ENCODE results near the gene PIGU. TPM values are rescaled to one million over a fixed set of nuclear protein-coding genes. Genes with fewer than 3 reads are reported as not detected.
"Not testable (repeated sequence)": the region's sequence is repeated elsewhere in the genome, so short reads cannot be mapped to it uniquely, and the experiment has no call there.

PIGU gene
- polyA plus RNA-seq, 1 of the 3 experiments (the other 2 are of a cell fraction), result 40.3 TPM

DNA sequence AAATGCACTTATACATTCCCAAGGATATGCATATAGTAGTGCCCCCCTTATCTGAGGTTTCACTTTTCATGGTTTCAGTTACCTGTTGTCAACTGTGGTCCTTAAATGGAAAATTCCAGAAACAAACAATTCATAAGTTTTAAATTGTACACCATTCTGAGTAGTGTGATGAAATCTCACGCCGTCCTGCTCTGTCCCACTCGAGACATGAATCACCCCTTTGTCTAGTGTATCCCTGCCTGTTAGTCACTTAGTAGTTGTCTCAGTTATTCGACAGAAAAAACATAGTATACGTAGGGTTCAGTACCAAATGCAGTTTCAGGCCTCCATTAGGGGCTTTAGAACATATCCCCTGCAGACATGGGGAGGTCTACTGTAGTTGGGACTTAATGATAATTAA lies 61.4 kb downstream of the PIGU start (continued):
- TF ChIP-seq MEF2A (IDR thresholded peaks at IDR 0.05; ENCODE audit: borderline replicate concordance, low read depth) (no peak), RAD21 (IDR thresholded peaks at IDR 0.05; ENCODE audit: low read length) (no peak), GATA2 (CRISPR knock-in tag; IDR thresholded peaks at IDR 0.05) (no peak), TEAD4 (IDR thresholded peaks at IDR 0.05; ENCODE audit: borderline replicate concordance, insufficient read depth) (no peak), MXI1 (IDR thresholded peaks at IDR 0.05; ENCODE audit: low read depth, low read length) (no peak), ELF1 (IDR thresholded peaks at IDR 0.05) (no peak)
- TF ChIP-seq, protein P1, sequence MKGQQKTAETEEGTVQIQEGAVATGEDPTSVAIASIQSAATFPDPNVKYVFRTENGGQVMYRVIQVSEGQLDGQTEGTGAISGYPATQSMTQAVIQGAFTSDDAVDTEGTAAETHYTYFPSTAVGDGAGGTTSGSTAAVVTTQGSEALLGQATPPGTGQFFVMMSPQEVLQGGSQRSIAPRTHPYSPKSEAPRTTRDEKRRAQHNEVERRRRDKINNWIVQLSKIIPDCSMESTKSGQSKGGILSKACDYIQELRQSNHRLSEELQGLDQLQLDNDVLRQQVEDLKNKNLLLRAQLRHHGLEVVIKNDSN (IDR thresholded peaks at IDR 0.05; ENCODE audit: borderline replicate concordance, low read depth), result no peak
- TF ChIP-seq, protein P2, sequence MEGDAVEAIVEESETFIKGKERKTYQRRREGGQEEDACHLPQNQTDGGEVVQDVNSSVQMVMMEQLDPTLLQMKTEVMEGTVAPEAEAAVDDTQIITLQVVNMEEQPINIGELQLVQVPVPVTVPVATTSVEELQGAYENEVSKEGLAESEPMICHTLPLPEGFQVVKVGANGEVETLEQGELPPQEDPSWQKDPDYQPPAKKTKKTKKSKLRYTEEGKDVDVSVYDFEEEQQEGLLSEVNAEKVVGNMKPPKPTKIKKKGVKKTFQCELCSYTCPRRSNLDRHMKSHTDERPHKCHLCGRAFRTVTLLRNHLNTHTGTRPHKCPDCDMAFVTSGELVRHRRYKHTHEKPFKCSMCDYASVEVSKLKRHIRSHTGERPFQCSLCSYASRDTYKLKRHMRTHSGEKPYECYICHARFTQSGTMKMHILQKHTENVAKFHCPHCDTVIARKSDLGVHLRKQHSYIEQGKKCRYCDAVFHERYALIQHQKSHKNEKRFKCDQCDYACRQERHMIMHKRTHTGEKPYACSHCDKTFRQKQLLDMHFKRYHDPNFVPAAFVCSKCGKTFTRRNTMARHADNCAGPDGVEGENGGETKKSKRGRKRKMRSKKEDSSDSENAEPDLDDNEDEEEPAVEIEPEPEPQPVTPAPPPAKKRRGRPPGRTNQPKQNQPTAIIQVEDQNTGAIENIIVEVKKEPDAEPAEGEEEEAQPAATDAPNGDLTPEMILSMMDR (IDR thresholded peaks at IDR 0.05), result no peak

DNA sequence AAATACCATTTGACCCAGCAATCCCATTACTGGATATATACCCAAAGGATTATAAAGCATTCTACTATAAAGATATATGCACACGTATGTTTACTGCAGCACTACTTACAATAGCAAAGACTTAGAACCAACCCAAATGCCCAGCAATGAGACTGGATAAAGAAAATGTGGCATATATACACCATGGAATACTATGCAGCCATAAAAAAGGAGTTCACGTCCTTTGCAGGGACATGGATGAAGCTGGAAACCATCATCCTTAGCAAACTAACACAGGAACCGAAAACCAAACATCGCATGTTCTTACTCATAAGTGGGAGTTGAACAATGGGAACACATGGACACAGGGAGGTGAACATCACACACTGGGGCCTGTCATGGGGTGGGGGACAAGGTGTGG lies 64.9 kb downstream of the PIGU start:
- H3K4me2 ChIP-seq; H3F3A ChIP-seq (replicated peaks; ENCODE audit: insufficient read depth); POLR2A ChIA-PET; H3K4me1 ChIP-seq (ENCODE audit: control insufficient read depth in 1 of 2, insufficient read depth in 2 of 2, low read depth in 1 of 2, low read length in 1 of 2); CTCF ChIA-PET; DNase-seq; H4K20me1 ChIP-seq (ENCODE audit: insufficient read depth); H3K27me3 ChIP-seq (ENCODE audit: insufficient read depth); H2AFZ ChIP-seq (ENCODE audit: low read depth); H3K9me2 ChIP-seq; H3K79me2 ChIP-seq (ENCODE audit: insufficient read depth); H3K9me3 ChIP-seq; H3K27ac ChIP-seq (ENCODE audit: low read depth in 2 of 2, low read length in 1 of 2); H3K4me3 ChIP-seq (ENCODE audit: low read depth in 2 of 2, low read length in 1 of 2); H3K9ac ChIP-seq: not testable (repeated sequence)
- peaks cover 5 to 11% of the 10 kb centered on the region in 2 experiments for H3K36me3 ChIP-seq (replicated peaks in 1 of 2; ENCODE audit: control insufficient read depth in 1 of 2, insufficient read depth in 2 of 2, low read length in 1 of 2)
- 98% methylated on average over 4 of the region's 4 CpGs for WGBS (ENCODE audit: low lambda C conversion rate)

DNA sequence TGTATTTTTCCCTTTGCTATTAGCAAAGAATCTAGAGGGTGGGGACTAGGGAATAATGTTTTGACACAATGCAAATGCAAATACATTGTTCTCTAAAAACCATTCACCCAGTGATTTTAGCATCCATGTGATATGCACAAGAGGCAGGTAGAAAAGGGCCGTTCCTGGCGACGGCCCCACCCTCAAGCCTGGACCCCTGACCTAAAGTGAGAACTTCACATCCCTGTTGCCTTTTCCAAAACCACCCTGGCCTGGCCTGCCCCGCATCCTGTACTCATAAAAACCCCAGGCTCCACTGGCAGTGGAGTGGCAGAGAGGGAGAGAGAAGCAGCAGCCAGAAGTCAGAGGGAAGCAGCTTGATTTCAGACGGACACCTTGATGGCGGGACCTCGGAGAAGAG lies 69.8 kb downstream of the PIGU start:
- Histone ChIP-seq H3K27ac (ENCODE audit: low read depth in 2 of 2, low read length in 1 of 2) (no peak overlapping the region), H3K4me2 (no peak overlapping the region), H2AFZ (ENCODE audit: low read depth) (no peak overlapping the region), H3K79me2 (ENCODE audit: insufficient read depth) (no peaks in the 10 kb centered on the region), H3K9me3 (no peaks in the 10 kb centered on the region), H3K27me3 (ENCODE audit: insufficient read depth) (no peaks in the 10 kb centered on the region), H3K9ac (no peak overlapping the region), H3K9me2 (no peaks in the 10 kb centered on the region), H4K20me1 (ENCODE audit: insufficient read depth) (no peaks in the 10 kb centered on the region), H3K4me1 (ENCODE audit: control insufficient read depth in 1 of 2, insufficient read depth in 2 of 2, low read depth in 1 of 2, low read length in 1 of 2) (peaks cover 0 to 5% of the 10 kb centered on the region in 2 experiments; a peak in 2 of 4 replicates), H3K4me3 (ENCODE audit: low read depth in 2 of 2, low read length in 1 of 2) (no peak overlapping the region), H3K36me3 (replicated peaks in 1 of 2; ENCODE audit: control insufficient read depth in 1 of 2, insufficient read depth in 2 of 2, low read length in 1 of 2) (peaks cover 0 to under 1% of the 10 kb centered on the region in 2 experiments), H3F3A (replicated peaks; ENCODE audit: insufficient read depth) (no peaks in the 10 kb centered on the region)
- 100% methylated on average over 6 of the region's 7 CpGs for WGBS (ENCODE audit: low lambda C conversion rate)
- ChIA-PET POLR2A (no interaction called here), CTCF (interaction anchor here (1.2 to 1.3 kb wide), 2 partner anchors 9 to 45 kb away, joined by 3 to 4 read pairs; no protein-coding TSS in a partner anchor)
- DNase-seq, result no peak
- TF ChIP-seq, protein P3, sequence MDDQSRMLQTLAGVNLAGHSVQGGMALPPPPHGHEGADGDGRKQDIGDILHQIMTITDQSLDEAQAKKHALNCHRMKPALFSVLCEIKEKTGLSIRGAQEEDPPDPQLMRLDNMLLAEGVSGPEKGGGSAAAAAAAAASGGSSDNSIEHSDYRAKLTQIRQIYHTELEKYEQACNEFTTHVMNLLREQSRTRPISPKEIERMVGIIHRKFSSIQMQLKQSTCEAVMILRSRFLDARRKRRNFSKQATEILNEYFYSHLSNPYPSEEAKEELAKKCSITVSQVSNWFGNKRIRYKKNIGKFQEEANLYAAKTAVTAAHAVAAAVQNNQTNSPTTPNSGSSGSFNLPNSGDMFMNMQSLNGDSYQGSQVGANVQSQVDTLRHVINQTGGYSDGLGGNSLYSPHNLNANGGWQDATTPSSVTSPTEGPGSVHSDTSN (IDR thresholded peaks at IDR 0.05), result no peak
- TF ChIP-seq EP300 (IDR thresholded peaks at IDR 0.05; ENCODE audit: borderline replicate concordance in 1 of 2, low read depth in 1 of 2, low read length in 1 of 2) (no peak), FOXM1 (IDR thresholded peaks at IDR 0.05; ENCODE audit: low read depth) (no peak), ELF1 (IDR thresholded peaks at IDR 0.05) (no peak), FOXJ3 (CRISPR knock-in tag; IDR thresholded peaks at IDR 0.05) (no peak), TAF1 (IDR thresholded peaks at IDR 0.05; ENCODE audit: borderline replicate concordance, low read depth, low read length) (no peak), SMC3 (IDR thresholded peaks at IDR 0.05; ENCODE audit: low read depth, low read length) (no peak), TEAD4 (IDR thresholded peaks at IDR 0.05; ENCODE audit: borderline replicate concordance, insufficient read depth) (no peak)
- TF ChIP-seq, protein P4, sequence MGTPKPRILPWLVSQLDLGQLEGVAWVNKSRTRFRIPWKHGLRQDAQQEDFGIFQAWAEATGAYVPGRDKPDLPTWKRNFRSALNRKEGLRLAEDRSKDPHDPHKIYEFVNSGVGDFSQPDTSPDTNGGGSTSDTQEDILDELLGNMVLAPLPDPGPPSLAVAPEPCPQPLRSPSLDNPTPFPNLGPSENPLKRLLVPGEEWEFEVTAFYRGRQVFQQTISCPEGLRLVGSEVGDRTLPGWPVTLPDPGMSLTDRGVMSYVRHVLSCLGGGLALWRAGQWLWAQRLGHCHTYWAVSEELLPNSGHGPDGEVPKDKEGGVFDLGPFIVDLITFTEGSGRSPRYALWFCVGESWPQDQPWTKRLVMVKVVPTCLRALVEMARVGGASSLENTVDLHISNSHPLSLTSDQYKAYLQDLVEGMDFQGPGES (IDR thresholded peaks at IDR 0.05; ENCODE audit: low read depth, low read length), result no peak
- TF ChIP-seq, protein P5, sequence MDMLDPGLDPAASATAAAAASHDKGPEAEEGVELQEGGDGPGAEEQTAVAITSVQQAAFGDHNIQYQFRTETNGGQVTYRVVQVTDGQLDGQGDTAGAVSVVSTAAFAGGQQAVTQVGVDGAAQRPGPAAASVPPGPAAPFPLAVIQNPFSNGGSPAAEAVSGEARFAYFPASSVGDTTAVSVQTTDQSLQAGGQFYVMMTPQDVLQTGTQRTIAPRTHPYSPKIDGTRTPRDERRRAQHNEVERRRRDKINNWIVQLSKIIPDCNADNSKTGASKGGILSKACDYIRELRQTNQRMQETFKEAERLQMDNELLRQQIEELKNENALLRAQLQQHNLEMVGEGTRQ (IDR thresholded peaks at IDR 0.05; ENCODE audit: borderline replicate concordance, low read depth, low read length), result no peak
- TF ChIP-seq, protein P6, sequence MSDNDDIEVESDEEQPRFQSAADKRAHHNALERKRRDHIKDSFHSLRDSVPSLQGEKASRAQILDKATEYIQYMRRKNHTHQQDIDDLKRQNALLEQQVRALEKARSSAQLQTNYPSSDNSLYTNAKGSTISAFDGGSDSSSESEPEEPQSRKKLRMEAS (IDR thresholded peaks at IDR 0.05; ENCODE audit: low read depth), result no peak
